ENCODE results near the gene MSI2.

MSI2 gene

DNA sequence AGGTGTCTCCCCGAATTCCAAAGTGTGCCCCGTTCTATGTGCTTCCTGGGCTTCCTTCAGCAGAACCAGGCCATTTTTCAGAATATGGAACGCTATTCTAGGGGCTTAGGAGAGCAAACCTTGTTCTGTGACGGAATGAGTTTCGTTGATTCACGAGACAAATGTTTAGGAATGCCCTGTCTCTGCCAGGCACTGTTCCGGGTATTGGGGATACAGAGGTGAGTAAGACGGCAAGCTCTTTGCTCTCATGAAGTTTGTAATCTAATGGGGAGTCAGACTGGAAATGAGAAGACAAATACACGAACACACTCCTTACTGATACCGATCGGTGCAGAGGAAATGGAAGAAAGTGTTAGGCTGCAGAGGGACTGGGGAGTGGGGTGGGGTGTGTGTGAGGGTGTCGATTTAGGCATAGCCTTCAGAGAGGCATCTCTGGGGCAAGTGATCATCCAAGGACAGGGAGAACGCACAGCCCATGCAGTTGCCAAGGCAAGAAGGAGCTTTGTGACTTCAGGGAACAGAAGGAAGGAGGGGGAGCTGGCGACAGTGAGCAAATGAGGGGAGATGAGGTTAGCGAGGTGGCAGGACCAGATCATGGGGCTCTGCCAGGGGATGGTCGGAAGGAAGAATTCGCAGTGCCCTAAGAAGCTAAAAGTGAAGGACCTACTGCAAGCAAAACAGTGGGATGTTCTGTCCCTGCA lies 189.6 kb downstream of the MSI2 start:
- no peak for DNase-seq

DNA sequence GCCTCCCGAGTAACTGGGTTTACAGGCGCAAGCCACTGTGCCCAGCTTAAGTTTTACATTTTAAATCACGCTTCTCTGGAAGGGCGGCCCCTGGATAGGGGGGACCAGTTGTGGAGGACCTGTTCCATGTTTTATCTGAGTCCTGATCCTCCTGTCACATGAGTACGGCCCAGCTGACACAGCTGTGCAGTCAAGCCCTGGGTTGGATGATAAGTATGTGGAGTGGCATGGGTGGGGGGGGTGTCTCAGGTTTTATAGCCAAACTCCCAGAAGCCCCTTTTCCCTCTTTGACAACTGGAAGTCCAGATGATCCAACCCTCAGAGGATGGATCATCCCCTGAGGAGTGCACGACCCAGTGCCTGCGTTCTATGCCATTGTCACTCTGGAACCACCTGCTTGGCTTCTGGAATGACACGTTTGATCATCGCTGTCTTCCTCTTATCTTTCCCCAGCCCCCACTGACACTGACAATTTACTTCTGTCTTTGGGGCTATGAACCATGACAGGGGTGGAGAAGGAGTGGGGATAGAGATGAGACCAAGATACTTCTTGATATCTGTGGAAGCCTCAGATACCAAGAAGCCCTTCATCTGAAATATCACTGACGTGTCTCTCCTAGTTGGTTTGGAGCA lies 191.2 kb downstream of the MSI2 start:
- DNase-seq = no peak

GRCh38 chr17:57447990-57448758 lies 191.9 kb downstream of the MSI2 start:
- DNase-seq = no peak

- no peak for DNase-seq
Measured at GRCh38 chr17:57448759-57449283, 192.5 kb downstream of the MSI2 start.

GRCh38 chr17:57451191-57451590 lies 194.9 kb downstream of the MSI2 start:
- DNase-seq = no peak

DNA sequence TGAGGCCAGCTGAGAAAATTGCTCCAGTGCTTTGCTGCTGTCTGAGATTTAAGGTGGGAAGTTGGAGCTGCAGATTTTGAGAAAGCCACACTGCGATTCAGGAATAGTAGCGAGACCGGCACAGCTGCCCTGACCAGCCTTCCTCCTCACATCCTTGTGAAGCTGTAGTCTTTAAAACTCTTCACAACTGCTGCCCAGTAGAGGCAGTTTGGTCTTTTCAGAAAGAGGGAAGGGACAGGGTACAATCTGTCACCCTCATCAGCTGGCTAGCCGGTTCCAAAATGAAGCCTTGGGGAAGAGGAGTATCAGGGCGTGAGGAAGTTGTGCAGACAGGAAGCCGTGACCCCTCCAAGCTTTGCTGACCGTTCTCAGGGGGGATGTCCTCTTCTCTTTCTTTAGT lies 195.3 kb downstream of the MSI2 start:
- DNase-seq = no peak

DNA sequence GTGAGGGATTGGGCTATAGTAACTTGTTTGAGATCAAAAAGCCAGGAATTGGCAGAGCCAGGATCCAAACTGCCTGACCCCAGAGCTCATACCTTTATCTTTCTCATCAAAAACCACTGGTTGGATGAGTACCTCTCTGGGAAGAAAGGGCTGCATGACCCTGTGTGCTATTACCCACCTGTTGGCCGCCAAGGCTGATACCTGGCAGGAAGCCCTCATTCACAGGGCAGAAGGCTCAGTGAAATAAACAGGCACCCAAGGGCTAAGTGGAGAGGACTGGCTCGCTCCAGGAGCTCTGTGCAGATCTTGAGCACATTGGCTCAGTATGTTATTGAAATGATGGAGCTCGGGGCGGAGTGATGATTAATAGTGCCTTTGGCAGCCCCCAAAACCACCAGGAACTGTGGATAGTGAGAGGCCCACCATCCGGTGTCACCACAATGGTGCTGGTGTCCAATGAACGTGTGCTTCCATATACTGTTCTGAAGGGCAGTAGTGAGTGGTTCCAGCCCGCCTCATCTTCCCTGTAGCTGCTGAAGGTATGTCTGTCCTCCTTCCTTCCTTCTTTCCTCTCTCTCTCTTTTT lies 197.6 kb downstream of the MSI2 start:
- no peak for DNase-seq

- no peak for DNase-seq
Measured at GRCh38 chr17:57454729-57455062, 198.4 kb downstream of the MSI2 start.

DNA sequence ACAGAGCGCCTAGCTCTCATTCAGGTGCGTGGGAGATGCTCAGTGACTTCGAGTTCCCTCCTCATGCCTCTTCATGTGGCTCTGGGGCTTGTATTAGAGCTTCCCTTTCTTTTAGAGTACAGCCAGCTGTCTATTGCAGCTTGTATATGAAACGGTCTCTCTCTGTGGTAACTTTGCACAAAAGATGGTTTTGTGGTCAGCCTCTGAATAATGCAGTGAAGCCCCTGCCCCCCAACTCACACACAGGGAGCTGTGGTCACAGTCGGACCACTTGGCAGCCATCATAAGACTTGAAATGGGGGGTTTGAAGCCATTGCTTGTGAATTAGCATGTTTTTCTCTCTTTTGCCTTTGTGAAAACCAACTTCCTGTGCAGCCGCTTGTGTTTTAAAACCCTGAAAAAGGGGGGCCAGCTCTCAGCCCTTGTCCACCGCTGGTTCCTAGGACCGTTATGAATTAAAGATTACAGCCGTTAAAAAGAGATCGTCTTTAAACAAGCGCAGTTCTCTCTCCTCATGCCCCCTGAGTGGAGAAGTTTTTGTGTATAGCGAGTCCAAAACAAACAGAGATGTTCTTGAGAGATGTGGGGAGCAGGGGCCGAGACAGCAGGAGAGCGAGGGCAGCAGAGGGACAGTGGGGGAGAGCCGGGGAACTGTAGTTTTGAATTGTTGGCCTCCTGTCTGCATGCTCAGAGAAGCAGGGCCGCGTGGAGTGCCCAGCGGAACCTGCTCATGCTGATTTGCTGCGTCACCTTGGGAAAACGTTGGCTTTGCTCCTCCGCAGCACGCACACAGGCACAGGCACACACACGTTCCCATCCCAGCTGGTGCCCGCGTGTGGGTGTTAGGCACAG lies 199.0 kb downstream of the MSI2 start:
- no peak for DNase-seq

DNA sequence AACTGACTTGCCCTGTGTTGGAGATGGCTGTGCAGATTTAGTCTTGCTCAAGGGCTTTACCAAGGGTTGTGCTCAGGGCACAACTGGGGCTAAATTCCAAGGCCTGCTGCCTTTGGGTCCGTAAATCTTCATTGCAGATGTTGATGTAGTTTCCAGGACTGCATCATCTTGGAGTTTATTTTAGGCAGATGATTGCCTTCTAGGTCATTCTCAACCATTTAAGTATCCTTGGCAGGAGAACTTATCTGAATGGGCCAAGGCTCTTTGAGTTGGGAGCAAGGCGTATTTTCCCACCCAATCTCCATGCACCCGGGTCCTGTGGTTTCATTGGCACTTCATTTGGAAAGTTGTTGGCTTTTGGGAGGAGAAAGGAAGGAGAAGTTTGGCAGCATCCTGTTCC lies 200.3 kb downstream of the MSI2 start:
- no peak for DNase-seq

DNA sequence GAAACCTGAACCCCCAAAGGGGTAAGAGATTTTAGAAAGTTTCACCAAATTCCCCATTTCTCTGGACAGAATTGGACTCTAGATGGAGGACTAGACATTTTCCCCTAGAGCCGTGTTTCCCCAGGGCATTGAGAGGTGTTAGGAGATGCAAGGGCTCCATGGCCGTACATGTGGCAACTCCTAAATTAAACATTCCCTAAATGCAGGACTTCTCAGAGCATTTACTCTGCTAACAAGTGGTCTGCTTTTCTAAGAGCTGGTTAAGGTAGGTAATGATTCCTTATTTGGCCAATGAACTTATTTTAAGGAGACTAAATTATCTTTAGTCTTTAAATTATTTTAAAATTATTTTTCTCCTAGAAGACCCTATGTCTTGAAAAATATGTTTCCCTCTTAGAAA lies 200.9 kb downstream of the MSI2 start:
- DNase-seq = no peak

- no peak for DNase-seq
Measured at GRCh38 chr17:57458718-57459285, 202.5 kb downstream of the MSI2 start.

DNA sequence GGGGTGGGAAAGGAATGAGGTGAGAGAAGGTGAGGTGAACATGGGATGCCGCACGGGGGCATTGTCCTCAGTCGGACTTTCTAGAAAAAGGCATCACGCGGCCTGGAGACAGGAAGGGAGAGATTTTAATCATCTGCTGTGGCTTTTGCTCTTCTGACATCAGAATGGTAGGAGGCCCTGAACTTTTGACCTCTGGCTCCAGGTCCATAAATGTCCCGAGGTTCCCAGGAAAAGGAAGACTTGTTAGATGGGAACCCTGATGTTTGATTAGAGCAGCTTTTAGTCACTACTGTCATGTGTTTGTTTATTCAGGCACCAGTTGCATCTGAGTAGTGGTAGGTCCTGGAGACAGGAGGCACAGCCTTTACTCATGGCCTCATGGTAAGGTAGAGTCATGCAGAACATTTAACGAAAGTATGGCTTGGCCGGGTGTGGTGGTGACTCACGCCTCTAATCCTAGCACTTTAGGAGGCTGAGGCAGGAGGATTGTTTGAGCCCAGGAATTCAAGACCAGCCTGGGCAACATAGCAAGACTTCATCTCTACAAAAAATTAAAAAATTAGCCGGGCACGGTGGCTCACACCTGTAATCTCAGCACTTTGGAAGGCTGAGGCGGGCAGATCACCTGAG lies 203.1 kb downstream of the MSI2 start:
- peak; percentile 35 for DNase-seq

GRCh38 chr17:57461082-57461481 lies 204.8 kb downstream of the MSI2 start:
- DNase-seq = no peak

- DNase-seq = no peak
Measured at GRCh38 chr17:57462007-57462579, 205.8 kb downstream of the MSI2 start.

DNA sequence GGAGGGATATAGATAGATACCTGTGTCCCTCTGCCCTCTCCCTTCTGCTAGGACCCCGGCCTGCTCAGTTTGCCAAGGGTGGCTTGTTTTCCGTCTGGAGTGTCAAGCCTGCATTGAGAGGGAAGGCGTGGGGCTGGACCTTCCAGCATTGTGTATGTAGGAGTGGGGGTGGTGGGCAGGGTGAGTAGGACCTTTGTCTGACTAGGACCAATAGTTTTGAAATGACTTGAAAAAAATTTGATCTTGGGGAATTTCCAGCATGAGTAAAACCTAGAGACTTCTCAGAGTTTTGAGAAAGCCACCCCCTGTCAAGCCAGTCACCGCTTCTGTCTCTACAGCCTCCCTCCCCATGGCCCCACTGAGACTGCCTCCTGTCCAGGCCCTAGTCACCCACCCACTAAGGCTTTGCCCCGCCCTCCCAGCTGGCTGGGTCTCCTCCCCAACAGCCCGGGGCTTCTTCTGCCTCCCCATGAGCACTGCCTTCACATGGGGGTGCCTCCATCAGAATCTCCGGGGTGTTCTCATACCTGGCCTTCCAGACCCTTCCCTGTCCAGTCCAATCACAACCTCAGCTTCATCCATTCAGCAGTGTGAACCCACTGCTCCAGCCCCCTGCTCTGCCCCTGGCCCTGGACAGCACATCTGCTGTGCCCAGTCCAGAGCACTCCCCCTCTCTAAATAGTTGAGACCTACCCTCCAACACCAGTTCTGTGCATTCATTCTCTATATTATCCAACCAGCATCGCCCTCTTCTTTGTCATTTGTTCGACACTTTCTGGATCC lies 207.0 kb downstream of the MSI2 start:
- peak; percentile 81 for DNase-seq

DNA sequence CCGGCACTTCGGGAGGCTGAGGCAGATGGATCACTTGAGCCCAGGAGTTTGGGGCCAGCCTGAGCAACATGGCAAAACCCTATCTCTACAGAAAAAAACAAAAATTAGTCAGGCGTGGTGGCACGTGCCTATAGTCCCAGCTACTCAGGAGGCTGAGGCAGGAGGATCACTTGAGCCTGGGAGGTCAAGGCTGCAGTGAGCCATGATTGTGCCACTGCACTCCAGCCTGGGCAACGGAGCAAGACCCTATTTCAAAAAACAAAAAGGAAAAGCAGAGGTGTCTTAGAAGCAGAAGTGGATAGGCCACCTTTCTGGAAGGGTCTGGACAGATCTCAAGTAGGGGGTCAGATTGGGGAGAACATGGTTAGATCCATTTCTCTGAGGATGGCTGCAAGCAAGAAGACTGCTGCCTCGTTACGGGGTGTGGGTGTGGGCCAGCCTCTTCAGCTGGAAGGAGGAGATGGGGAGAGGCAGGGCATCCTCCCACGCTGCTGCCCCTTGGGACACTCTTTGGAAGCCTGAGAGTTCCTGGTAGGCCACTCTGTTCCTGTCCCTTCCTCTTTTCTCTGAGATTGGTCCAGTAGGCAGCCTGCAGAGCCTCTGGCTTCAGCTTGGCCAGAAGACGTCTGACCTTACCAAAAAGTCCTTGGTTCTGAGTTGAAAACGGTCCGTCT lies 208.0 kb downstream of the MSI2 start:
- DNase-seq = no peak

- no peak for DNase-seq
Measured at GRCh38 chr17:57465610-57466009, 209.3 kb downstream of the MSI2 start.

- no peak for DNase-seq
Measured at GRCh38 chr17:57466017-57466471, 209.7 kb downstream of the MSI2 start.

DNA sequence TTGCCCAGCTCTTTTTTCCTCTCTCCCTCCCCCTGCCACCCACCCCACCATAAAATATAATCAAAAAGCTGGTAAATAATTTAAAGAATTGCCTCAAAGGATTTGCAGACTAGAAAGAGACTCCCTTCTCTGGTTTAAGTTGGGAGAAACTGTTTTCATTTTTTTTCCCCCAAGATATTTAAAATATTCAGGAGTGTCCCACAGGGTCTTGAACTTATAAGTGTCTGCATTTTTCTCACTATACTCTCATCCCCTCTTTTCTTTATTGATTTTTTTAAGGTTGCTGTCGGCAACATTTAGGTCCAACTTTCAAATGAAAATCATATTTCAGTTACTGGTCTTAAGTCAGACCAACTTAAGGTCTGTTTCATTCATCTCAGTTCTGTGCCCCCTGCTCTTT lies 210.2 kb downstream of the MSI2 start:
- DNase-seq = no peak
